ENCODE measurements around the gene CYP19A1.

CYP19A1 gene

DNA sequence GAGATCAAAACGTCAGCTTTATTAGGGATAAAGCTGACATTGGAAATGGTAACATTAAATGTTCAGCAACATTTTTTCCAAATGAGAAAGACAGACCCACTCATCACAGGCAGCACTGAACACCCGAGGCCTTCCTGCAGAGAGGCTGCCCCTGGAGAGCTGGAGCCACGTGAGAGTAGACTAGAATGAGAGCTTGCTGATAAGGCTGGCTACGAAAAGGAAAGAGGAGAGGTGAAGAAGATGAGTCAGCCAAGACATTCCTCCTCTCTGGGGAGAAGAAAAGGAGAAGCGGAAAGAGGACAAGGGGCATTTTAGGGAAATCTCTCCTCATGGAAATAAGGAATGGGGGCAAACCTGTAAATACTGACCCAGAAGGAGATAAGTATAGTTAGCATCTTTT is 7.3 kb downstream of the CYP19A1 start:
- TF ChIP-seq, protein P1, sequence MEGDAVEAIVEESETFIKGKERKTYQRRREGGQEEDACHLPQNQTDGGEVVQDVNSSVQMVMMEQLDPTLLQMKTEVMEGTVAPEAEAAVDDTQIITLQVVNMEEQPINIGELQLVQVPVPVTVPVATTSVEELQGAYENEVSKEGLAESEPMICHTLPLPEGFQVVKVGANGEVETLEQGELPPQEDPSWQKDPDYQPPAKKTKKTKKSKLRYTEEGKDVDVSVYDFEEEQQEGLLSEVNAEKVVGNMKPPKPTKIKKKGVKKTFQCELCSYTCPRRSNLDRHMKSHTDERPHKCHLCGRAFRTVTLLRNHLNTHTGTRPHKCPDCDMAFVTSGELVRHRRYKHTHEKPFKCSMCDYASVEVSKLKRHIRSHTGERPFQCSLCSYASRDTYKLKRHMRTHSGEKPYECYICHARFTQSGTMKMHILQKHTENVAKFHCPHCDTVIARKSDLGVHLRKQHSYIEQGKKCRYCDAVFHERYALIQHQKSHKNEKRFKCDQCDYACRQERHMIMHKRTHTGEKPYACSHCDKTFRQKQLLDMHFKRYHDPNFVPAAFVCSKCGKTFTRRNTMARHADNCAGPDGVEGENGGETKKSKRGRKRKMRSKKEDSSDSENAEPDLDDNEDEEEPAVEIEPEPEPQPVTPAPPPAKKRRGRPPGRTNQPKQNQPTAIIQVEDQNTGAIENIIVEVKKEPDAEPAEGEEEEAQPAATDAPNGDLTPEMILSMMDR (IDR thresholded peaks at IDR 0.05), result no peak
- Histone ChIP-seq H3K4me3 (no peak overlapping the region), H3K27ac (no peak overlapping the region)
- no peak for DNase-seq (ENCODE audit: low spot score)

DNA sequence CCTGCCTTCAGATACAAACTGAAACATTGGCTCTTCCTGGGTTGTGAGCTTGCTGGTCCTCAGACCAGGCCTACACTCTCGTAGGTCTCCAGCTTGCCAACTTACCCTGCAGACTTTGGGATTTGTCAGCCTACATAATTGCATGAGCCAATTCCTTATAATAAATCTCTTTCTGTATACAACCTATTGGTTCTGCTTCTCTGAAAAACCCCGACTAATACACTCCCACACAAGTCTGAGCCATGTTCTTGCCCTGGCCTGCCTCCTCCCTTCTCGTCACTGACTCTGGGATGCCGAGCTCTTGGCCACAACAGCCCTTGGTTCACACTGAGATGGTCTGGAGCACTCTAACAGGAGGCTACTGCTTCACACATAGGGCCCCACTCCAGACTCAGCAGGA is 9.5 kb downstream of the CYP19A1 start:
- no peak for DNase-seq (ENCODE audit: low spot score)
- no peak overlapping the region for H3K4me3 ChIP-seq
- no peak overlapping the region for H3K27ac ChIP-seq
- TF ChIP-seq, protein P1 (IDR thresholded peaks at IDR 0.05), result no peak

DNA sequence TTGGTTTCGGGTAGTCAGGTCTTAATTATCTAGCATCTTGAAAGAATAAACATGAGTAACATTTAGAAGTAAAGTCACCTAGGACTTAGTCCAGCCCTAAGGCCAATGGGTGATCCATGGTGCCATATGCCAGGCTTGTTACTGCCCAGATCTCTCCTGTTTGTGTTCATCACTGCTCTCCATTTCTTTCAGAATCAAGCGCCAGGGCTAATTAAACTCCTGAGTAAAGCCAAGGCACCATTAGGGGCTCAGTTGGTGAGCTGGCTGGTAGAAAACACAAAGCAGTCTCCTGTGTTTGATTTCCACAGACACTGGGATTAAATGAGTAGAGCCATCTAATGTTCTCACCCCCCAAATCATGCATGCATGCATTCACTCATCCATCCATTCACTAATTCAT is 11.3 kb downstream of the CYP19A1 start:
- peak; percentile 14 for DNase-seq (ENCODE audit: low spot score)
- Histone ChIP-seq H3K4me3 (no peak overlapping the region), H3K27ac (no peak overlapping the region)
- TF ChIP-seq, protein P1 (IDR thresholded peaks at IDR 0.05), result no peak

DNA sequence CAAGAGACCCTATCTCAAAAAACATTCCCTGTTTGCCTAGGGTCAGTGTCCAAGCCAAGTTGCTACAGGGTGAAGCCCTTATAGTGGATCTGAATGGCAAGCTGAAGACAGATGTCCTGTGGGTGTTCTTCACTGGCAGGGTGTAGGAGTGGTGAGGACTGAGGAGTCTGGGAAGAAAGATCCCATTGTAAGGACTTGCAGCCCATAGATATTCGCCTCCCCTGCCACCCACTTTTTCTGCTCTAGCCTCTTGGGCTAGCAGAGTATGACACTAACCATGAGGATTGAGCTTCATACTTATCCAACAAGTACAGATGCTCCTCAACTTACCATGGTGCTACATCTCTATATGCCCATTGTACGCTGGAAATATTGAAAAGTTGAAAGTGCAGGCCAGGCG is 13.2 kb downstream of the CYP19A1 start:
- Histone ChIP-seq H3K27ac (no peak overlapping the region), H3K4me3 (no peak overlapping the region)
- DNase-seq (ENCODE audit: low spot score), result no peak
- TF ChIP-seq, protein P1 (IDR thresholded peaks at IDR 0.05), result no peak

DNA sequence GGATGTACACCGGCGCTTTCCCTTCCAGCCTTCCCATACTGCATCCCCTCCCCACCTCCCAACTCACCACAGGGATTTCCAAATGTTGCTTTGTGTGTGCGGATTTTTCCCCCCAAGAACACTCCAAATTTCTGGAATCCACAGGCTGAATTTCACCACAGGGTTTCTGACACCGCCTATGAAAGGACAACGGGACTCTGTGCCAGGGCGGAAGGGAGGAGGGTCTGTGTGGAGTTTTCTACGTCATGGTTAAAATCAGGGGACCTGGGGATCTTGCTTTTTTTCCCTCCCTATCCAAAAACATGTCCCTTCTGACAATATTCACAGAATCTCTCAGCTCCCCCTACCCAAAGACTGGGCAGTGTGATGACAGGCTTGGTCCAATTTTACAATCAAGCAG is 14.6 kb downstream of the CYP19A1 start:
- peak overlapping the region in 1 of 2 donors; percentile 75 for H3K27ac ChIP-seq
- DNase-seq (ENCODE audit: low spot score), result peak; percentile 65
- TF ChIP-seq, protein P1 (IDR thresholded peaks at IDR 0.05), result no peak
- no peak overlapping the region for H3K4me3 ChIP-seq

DNA sequence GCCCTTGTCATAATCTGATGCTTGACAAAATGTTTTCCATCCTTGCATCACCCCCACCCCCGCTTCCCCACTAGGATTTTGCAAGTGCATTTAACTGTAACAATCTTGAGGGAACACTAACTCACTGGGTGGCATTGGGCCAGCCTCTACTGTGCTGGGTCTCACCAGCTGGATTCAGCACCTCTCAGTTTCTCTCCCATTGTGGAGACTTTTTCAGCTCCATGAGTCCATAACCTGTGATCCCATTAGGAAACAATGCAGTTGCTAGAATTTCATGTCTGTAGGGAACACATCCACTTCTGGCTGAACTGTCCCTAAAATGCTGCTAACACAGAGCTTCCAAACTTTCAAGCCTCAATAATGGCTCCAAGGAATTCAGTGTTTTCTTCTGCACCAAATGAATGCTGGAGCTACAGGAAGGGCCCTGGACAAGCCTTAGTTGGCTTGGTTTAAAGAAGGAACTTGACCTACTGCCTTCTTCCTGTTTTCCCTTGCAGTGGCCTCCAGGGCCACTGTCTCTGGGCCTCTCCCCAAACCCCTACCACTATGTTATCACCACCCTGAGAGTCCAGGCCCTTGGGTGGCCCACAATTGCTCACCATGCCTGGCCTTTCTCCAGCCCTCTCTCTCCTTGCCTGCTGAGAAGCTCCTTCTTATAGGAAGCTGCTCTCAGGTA is 15.6 kb downstream of the CYP19A1 start:
- peak; percentile 78 for DNase-seq (ENCODE audit: low spot score)
- TF ChIP-seq, protein P1 (IDR thresholded peaks at IDR 0.05), result no peak
- peak overlapping the region; percentile 2 to 62 for H3K27ac ChIP-seq

DNA sequence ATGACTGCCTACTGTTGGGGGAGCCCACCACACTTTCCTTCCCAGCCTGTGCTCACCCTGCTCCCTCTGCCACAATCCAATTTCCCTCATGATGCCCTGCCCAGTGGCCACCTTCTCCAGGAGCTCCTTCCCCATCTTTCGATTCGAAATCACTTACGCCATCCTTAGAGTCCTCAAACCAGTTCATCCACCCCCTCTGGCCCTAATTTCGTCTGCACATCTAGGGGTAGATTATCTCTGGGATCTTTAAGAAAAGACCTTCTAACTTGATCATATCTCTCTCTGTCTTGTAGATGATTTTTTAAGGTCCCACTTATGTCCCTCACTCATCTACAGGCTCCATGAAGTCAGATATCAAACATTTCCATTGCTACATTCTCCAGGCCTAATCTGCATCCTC is 17.1 kb downstream of the CYP19A1 start:
- DNase-seq (ENCODE audit: low spot score), result peak; percentile 69
- TF ChIP-seq, protein P1 (IDR thresholded peaks at IDR 0.05), result no peak
- Histone ChIP-seq H3K27ac (peak overlapping the region in 1 of 2 donors; percentile 25), H3K4me3 (no peak overlapping the region)

More for the DNA sequence above, 15.6 kb downstream of the CYP19A1 start:
- no peak overlapping the region for H3K4me3 ChIP-seq

Data from coronary artery (tissue), 2 donors.